ENCODE data around the gene ANKRD11.

DNA sequence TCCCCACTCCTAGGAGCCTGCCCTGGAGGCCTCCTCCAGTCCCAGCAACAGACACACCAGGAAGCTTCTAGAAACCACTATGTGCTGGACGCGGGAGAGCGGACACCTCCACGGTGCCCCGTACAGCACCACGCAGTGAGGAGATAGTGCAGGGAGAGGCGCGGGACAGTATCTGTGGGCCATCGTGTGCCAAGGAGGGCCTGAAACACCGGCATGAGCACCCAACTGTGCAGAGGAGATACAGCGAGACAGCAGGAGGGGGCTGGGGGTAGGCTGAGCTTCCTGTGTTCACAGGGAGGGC, 215.1 kb downstream of the ANKRD11 start:
- TF ChIP-seq, protein P1, sequence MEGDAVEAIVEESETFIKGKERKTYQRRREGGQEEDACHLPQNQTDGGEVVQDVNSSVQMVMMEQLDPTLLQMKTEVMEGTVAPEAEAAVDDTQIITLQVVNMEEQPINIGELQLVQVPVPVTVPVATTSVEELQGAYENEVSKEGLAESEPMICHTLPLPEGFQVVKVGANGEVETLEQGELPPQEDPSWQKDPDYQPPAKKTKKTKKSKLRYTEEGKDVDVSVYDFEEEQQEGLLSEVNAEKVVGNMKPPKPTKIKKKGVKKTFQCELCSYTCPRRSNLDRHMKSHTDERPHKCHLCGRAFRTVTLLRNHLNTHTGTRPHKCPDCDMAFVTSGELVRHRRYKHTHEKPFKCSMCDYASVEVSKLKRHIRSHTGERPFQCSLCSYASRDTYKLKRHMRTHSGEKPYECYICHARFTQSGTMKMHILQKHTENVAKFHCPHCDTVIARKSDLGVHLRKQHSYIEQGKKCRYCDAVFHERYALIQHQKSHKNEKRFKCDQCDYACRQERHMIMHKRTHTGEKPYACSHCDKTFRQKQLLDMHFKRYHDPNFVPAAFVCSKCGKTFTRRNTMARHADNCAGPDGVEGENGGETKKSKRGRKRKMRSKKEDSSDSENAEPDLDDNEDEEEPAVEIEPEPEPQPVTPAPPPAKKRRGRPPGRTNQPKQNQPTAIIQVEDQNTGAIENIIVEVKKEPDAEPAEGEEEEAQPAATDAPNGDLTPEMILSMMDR (IDR thresholded peaks at IDR 0.05): no peak
- TF ChIP-seq POLR2AphosphoS5 (IDR thresholded peaks at IDR 0.05; ENCODE audit: low read depth, low read length): no peak

Measured in Panc1 (cell line).